Upper lobe of left lung (tissue), 4 donors: Measurements from ENCODE around the gene SARS1.

Source experiments
- POLR2A ChIP-seq, 4 donors: fragments of 450-650 bp; IDR thresholded peaks; one replicate each; pipeline ENCODE4 v1.5.1; 2016 to 2017; ENCODE audit warnings: antibody characterized with exemption in 4 of 4, mild to moderate bottlenecking in 2 of 4
- POLR2AphosphoS5 ChIP-seq, 2 donors: sonication (generic); formaldehyde crosslinking; IDR thresholded peaks; one replicate each; pipeline ENCODE4 v1.5.1; 2017; ENCODE audit warnings: antibody characterized with exemption in 2 of 2
- TF ChIP-seq, protein P1 (sequence below), 6 experiments: fragments of 450-650 bp in 4 of 6; fragments of 200-600 bp in 2 of 6; sonication (generic) in 2 of 6; IDR thresholded peaks; one replicate each; pipeline ENCODE4 v1.5.1; 2016 to 2019; ENCODE audit warnings: antibody characterized with exemption in 6 of 6

DNA sequence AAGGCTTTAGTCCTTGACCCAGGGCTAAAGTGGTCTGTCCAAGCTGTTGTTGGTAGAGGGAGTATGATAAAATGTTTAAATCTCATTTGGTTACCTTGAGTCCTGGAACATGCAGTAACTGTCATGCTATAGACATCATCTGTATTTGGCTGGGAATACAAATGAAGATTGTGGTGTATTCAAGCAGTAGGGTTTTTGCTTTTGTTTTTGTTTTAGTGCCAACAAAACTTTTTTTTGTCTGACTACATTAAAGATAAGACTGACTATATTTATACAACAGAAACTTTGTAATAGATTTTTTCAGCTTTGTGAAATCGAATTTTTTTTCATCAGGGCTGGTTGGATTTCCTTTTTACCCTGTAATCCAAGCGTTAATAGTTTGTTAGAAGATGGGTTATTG is 7.4 kb upstream of the SARS1 start:
- no peak for TF ChIP-seq POLR2A (IDR thresholded peaks at IDR 0.05)
- TF ChIP-seq, protein P1, sequence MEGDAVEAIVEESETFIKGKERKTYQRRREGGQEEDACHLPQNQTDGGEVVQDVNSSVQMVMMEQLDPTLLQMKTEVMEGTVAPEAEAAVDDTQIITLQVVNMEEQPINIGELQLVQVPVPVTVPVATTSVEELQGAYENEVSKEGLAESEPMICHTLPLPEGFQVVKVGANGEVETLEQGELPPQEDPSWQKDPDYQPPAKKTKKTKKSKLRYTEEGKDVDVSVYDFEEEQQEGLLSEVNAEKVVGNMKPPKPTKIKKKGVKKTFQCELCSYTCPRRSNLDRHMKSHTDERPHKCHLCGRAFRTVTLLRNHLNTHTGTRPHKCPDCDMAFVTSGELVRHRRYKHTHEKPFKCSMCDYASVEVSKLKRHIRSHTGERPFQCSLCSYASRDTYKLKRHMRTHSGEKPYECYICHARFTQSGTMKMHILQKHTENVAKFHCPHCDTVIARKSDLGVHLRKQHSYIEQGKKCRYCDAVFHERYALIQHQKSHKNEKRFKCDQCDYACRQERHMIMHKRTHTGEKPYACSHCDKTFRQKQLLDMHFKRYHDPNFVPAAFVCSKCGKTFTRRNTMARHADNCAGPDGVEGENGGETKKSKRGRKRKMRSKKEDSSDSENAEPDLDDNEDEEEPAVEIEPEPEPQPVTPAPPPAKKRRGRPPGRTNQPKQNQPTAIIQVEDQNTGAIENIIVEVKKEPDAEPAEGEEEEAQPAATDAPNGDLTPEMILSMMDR (IDR thresholded peaks at IDR 0.05), result no peak
- TF ChIP-seq POLR2AphosphoS5 (IDR thresholded peaks at IDR 0.05), result no peak
